Stimulated activated CD4-positive, alpha-beta T cell treated with anti-CD3 and anti-CD28 coated beads, Interleukin-2, amount 100 ng/mL, for 4 hours (primary cell): ENCODE measurements around the gene CARD11.

ENCODE experiments used
- DNase-seq: peaks from one replicate; pipeline ENCODE4 v3.0.0-alpha.2; 2020; ENCODE audit warnings: low read depth

Gene CARD11

DNA sequence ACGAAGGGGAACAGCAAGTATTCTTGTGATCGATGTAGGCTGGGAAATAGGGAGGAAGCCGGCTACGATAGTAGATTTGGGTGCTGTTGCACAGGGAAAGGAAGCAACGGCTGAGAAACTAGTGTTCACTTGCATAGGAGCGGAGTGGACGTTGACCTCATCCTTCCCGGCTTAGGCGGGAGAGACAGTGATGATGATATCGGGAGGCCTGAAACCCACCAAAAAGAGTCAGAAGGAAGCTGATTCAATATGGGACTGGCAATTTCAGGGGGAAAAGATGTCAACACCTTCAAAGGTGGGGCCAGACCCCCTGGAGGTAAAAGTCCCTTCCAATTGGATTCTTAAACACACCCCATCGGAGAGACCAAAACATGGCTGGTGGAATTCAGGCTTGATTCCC, 61.3 kb downstream of the CARD11 start:
- no peak for DNase-seq

DNA sequence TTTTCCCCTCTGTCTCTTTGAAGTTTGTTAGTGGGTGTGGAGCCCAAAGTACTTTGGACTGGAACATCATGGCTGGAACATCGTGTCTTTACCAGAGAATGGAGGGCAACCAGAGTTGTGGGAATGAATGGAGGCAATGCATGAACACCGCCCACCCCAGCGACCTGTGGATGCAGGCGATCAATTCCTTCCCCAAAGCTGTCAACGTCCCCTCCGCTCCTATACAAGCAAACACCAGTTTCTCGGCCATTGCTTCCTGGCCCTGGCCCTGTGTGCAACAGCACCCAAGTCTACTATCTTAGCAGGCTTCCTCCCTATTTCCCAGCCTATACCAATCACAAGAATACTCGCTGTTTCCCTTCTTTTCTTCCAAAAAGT, 62.6 kb downstream of the CARD11 start:
- DNase-seq, result no peak

DNA sequence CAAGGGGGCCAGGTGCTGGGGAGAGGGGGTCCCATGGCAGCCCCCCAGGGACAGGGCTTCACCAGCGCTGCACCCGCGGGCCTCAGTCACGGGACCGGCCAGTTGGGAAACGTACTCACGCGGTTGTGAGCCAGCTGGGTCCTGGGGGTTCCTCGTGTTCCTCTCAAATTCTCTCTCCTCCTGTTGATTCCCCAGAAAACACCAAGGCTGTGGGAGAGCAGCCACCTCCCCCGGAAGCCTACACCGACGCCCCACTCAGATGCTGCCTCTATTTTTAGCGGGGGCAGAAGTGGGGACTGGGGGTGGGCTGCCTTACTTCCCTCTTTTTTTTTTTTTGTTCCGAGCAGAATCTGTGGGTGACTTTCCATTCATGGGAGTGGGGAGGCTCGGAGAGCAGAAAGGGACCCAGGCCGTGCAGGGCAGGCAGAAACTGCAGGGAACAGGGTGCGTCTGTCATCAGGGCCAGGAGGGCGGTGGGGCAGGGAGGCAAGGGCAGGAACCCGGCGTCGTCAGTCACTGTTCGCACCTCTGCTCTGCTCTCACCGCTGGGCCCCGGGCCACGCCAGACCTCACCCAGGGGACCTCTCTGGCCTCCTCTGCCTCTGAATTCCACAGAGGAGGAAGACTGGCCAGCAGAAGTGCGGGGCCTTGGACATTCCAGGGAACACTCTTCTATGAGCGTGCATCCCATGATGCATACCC, 63.1 kb downstream of the CARD11 start:
- no peak for DNase-seq

DNA sequence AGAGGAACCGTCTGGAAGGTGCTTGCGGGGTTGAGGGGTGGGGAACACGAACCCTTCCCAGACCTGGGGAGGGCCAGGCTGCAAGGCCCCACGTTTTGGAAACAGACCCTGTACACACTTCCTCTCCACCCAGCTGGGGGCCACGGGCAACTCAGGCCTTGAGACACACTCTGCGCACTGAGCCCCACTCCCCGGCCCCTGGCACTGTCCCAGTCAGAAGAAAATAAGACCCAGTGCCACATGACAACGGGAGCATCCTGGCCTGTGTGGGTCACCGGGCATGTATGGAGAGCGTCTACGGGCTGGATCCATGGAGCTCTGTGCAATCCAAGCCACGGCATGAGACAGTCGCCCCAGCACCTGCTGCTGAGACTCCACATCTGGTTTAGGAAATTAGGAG, 63.7 kb downstream of the CARD11 start:
- no peak for DNase-seq

DNA sequence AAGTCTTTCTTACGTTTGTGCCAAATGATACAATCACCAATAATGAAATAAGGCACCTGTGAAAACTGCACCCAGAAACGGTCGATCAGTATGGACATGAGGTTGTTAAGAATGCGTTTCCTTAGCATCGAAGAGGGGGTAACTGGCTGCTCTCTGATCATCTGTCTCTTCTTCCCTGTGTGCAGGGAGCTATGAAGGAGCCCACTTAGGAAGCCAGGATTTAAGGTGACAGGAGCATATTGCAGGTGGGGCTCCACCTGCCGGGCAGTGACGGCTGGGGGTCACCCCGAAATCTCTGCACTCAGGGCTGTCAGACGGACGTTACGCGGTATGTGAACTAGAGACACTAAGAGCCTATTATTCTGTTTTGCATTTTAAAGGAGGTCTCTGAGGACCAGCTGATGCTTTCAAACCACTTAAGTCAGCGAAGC, 64.5 kb downstream of the CARD11 start:
- no peak for DNase-seq

DNA sequence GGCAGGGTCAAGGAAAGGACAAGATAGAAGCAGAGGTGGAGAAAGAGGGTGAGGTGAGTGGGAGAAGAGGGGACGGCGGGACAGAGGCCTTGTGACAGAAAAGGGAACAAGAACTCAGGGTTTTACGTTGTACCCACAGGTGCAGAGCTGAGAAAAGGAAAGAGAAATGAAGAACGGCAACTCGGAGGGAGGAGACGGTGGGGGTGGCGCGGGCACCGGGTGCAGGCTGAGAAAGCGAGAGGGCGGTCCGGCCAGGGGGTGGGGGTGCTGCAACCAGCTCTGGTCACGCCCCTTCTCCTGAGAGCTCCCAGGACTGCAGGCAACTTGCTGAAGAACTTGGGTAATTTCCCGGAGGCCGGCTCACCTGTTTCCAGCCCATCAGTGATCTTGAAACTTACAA, 65.3 kb downstream of the CARD11 start:
- DNase-seq, result peak; percentile 80

DNA sequence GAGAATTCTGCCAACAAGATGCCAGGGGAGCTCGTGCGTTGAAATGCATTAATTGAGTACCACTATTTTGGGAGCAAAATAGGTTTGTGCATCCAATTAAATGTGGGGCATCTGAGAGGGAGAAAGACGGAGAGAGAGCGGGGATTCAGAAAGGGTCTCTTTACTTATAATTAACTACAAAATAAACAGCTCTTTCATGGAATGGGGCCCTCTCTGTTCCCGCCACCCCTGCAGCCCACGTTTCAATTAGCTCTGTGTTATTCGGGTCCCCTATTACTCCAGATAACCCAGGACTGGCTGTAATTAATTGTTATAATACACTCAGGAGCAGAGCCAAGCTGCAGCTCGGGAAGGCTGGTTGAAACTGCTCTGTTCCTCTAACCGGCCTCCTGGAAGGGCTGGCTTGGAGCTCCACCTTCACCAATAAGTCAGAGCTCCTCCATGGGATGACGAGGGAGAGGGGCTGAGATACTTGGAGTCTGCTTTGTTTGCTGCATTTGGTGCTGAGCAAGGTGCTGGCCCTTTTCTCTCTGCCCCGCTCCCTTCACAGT, 67.8 kb downstream of the CARD11 start:
- DNase-seq, result no peak

DNA sequence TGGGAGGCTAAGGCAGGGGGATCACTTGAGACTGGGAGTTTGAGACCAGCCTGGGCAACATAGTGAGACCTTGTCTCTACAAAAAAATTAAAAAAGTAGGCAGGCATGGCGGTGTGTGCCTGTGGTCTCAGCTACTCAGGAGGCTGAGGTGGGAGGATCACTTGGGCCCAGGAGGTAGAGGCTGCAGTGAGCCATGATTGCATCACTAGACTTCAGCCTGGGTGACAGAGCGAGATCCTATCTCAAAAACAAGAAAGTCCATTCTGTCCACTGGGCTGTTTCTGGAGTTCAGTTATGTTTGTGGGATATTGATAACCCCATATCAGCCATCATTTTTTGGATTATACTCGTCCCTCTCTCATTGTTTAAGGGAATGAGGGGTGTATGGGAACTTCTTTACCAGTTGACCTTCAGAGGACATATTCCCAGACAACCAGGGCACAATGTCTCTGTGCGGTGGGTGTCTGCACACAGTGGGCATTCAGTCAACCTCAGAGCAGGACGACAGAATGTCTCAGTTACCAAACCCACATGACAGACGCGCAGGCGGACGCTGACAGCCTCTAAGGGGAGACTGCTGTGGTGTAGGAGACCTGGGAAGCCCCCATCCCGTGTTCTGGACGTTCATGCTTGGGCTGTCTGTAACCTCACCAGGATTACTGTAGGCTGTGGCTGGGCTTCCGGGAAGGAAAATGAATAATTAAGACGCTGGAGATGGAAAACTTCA, 69.4 kb downstream of the CARD11 start:
- no peak for DNase-seq

DNA sequence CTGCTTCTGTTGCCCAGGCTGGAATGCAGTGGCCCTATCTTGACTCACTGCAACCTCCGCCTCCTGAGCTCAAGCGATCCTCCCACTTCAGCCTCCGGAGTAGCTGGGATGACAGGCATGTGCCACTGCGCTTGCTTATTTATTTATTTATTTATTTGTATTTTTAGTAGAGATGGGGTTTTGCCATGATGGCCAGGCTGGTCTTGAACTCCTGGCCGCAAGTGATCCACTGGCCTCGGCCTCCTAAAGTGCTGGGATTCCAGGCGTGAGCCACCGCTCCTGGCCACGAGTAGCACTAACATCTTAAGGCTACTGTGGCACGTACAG, 70.9 kb downstream of the CARD11 start:
- no peak for DNase-seq

DNA sequence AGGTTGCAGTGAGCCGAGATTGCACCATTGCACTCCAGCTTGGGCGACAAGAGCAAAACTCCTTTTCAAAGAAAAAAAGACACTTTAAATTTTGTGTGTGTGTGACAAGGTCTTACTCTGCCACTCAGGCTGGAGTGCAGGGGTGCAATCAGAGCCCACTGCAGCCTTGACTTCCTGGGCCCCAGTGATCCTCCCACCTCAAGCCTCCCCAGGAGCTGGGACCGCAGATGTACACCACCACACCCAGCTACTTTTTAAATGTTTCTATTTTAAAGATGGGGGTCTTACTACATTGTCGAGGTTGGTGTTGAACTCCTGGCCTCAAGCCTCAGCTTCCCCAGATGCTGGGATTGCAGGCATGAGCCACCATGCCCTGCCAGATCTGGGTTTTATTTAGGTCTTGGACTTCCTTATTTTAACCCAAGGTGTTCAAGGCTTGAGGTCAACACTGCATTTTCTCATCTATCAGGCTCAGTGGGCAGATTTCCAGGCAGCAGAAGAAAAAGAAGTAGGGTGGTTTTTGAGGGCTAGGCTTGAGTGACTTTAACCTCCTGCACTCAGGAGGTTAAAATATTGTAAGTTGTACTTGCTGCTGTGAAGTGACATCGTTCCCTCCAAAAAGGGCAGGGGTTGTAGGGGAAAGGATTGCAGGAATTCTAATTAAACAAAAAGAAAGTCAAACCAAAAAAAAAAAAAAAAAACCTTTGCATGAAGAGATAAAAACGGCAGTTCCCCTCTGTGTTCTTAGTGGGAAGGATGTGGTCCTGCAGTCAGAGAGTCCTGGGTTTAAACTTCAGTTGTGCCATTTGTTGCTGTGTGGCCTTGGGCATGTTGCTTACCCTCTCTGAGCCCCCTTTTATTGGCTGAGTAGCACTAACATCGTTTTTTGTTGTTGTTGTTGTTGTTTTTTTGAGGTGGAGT, 71.5 kb downstream of the CARD11 start:
- no peak for DNase-seq

DNA sequence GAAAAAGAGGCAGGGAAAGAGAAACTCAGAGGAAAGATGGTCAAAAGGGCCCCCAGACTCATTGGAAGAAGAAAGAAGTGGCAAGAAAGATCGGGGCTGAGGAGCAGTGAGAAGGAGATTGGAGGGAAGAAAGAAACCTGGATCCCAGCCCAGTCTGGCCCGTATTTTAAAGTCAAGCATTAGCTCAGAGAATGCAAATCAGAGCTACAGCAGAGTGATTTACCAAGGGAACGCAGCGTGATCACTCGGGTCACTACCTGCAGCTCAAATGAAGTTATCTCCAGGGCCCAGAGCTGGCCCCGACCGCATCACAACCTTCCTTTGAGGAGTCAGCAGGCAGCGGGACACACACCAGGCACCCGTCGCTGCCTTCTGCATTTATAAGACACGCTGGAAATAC, 72.8 kb downstream of the CARD11 start:
- no peak for DNase-seq

DNA sequence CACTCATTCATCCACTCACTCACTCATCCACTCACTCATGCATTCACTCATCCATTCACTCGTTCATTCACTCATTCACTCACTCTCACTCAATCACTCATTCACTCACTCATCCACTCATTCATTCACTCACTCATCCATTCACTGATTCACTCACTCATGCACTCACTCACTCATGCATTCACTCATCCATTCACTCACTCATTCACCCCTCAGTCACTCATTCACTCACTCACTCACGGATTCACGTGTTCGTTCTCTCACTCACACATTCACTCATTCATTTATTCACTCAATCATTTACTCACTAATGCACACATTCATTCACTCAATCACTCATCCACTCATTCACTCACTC, 73.4 kb downstream of the CARD11 start:
- no peak for DNase-seq

DNA sequence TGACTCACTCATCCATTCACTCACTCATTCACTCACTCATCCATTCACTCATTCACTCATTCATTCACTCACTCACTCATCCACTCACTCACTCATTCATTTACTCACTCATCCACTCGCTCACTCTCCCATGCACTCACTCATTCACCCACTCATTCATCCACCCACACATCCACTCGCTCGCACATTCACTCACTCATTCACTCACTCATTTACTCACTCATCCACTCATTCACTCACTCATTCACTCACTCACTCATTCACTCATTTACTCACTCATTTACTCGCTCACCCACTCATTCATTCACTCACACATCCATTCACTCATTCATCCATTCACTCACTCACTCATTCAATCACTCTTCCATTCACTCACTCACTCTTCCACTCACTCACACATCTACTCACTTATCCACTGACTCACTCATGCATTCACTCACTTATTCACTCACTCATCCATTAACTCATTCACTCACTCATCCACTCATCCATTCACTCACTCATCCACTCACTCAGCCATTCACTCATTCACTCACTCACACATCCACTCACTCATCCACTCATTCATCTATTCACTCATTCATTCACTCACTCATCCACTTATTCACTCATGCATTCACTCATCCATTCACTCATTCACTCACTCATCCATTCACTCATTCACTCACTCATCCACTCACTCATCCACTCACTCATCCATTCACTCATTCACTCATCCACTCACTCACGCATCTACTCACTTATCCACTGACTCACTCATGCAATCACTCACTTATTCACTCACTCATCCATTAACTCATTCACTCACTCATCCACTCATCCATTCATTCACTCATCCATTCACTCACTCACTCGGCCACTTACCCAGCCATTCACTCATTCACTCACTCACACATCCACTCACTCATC, 74.0 kb downstream of the CARD11 start:
- no peak for DNase-seq

DNA sequence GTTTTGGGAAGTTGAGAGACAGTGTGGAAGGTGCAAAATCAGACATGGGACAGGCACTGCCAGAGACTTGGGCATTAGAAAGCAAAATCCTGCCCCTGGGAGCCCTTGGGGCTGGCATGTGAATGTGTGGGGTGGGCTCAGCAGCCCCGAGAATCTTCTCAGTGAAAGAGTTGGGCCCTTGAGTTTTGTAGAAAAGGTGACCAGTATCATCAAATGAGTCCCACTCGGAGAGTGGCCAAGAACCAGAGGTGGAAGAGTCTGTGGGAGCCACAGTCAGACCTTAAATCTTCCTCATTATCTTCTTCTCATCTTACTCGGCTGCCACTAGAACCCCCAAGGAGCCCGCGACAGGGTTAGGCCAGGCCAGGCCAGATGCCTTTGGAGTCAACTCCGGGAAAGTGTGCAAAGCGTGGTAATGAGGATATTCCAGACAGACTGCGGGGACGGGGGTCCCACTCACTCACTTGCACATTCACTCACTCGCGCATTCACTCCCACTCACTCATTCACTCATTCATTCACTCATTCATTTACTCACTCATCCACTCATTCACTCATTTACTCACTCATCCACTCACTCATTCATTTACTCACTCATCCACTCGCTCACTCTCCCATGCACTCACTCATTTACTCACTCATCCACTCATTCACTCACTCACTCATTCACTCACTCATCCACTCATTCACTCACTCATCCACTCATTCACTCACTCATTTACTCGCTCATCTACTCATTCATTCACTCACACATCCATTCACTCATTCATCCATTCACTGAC, 74.9 kb downstream of the CARD11 start:
- no peak for DNase-seq

DNA sequence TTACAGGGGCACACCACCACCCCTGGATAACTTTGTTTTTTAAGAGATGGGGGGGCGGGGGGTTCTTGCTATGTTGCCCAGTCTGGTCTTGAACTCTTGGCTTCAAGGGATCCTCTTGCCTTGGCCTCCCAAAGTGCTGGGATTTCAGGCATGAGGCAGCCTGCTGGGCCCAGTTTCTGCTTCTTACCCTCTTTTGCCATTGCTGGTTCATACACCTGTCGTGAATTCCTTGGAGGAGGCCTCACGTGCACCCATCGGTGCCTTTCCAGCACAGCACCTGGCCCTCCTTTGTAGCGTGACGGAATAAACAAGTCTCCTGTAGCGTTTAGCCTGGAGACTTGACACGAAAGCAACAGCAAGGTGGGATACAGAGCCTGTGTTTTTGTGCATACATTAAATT, 75.5 kb downstream of the CARD11 start:
- no peak for DNase-seq

DNA sequence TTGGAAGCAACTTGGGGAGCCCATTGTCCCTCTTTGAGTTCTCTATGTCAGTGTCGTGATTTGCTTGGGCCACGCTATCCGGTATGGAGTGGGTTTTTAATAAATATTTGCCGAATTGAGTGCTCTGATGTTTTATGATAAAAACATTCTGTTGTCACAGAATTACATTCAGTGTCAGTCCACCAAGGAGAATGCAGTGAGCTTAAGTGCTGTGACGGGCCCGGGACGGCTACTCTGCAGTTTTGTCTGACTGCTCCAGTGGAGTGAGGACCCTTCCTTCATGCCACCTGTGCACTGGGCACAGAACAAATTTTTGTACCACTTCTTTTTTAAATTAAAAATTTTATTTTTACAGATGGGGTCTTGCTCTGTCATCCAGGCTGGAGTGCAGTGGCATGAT, 76.0 kb downstream of the CARD11 start:
- no peak for DNase-seq

DNA sequence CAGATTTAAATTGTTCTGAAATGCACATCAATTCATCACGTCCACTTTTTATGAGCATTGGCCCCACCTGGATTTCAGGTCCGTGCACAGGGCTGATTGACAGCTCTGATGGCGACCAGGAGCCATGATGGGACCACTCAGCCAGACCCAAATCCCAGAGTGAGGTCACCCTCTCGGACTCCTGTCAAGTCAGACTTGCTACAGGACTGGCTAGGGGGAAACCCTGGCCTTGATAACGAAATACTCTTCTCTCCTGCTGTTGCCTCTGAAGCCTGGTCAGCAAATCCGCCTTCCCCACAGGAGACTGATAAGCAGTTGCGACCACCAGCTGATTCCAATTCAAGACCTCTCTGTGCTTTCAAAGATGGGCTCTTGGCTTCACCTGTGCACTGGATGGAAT, 76.4 kb downstream of the CARD11 start:
- no peak for DNase-seq

DNA sequence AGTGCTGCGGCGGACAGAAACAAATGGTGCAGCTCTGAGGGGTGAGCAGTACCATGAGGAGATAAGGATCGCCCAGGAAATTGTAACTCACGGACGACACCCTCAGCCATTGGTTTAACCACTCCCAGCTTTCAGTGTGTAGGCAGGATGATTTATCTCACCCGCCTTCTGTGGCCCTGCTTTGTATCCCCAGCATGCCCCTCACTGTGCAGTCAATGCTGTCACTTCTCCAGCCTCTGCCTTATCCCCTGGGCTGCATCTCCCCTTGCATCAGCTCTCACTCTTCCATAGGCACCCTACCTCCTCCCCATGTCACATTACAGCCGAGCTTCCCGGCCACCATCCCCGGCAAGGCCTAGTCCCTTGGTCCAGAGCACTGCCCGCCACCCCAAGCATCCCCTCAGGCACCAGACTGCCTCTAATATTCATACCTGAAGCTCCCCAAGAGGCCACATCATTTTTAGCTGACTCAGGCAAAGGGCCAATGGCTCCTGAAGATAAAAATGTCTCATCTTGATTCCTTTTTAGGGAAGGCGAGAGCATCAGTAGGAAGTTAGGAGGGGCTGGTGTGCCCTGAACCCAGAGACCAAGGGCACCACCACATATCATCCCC, 77.1 kb downstream of the CARD11 start:
- no peak for DNase-seq

DNA sequence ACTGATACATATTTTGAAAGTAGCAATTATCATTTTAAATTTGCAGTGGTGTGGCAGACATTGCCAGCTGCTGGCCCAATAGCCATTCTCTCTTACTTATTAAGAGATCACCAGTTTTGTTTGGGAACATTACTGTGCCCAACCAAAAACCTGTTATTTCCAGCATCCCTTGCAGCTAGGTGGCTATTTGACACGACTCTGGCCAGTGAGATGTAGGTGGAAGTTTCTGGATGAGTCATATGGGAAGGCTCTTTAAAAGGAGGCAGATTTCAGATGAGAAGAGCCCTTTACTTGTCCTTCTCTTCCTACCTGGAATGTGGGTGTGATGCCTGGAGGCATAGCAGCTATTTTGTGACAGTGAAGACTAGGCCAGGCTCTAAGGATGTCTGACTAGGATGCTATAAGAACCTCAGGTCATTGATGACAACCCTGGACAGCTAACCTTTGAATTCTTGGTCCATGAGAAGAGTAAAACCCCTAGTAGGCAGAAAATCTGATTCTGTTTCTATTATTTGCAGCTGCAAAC, 77.9 kb downstream of the CARD11 start:
- no peak for DNase-seq

DNA sequence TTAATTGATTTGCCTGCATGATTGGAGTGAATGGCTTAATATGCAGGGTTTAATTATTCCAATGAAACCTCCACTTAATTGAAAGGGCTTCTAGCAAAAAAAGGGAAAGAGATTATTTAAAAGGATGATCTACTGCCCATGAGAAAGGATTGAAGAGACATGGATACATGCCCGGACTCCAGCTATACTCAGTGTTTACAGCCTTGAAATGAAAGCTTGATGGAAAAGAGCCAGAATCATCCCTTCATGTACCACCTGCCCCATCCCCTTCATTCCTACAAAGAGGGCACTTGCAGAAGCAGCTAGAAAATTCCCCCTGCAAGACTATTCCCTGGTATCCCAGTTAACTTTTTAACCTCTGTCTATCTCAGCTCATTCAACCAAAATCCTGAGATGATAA, 78.4 kb downstream of the CARD11 start:
- no peak for DNase-seq
